SK-N-SH treated with all-trans-retinoic acid at 6 μM for 48 hours (cell line): ENCODE results near the gene CFAP221.

Source experiments
- ATAC-seq: fragments of 200-7000 bp; cut with Tn5 transposase; 3 replicates; pipeline ENCODE4 v1.9.1; 2020; ENCODE audit warnings: mild to moderate bottlenecking, moderate library complexity
- ARNTL ChIP-seq: fragments of 450-650 bp; formaldehyde crosslinking; IDR thresholded peaks from 2 replicates; pipeline ENCODE4 v1.5.0; 2020; ENCODE audit warnings: low read depth, mild to moderate bottlenecking, moderate library complexity, borderline replicate concordance
- BACH2 ChIP-seq: fragments of 250-450 bp; sonication (Bioruptor Pico); IDR thresholded peaks from 2 replicates; pipeline ENCODE4 v1.9.0; 2021; ENCODE audit warnings: mild to moderate bottlenecking, borderline replicate concordance
- CREB5 ChIP-seq: fragments of 250-450 bp; sonication (Bioruptor Pico); IDR thresholded peaks from 2 replicates; pipeline ENCODE4 v1.5.1; 2020; ENCODE audit warnings: low read depth, mild to moderate bottlenecking, moderate library complexity
- CSDC2 ChIP-seq: fragments of 250-450 bp; sonication (Bioruptor Pico); IDR thresholded peaks from 2 replicates; pipeline ENCODE4 v1.5.0; 2020; ENCODE audit warnings: mild to moderate bottlenecking, moderate library complexity
- ESRRG ChIP-seq: fragments of 250-450 bp; sonication (Bioruptor Pico); IDR thresholded peaks from 2 replicates; pipeline ENCODE4 v1.6.1; 2021; ENCODE audit warnings: mild to moderate bottlenecking
- GLIS3 ChIP-seq: fragments of 250-450 bp; sonication (Bioruptor Pico); IDR thresholded peaks from 2 replicates; pipeline ENCODE4 v1.5.0; 2020; ENCODE audit warnings: mild to moderate bottlenecking, moderate library complexity
- ISL1 ChIP-seq: fragments of 250-450 bp; sonication (Bioruptor Pico); IDR thresholded peaks from 2 replicates; pipeline ENCODE4 v2.1.2; 2022; ENCODE audit warnings: mild to moderate bottlenecking, moderate library complexity
- OSR1 ChIP-seq: fragments of 250-450 bp; sonication (Bioruptor Pico); IDR thresholded peaks from 2 replicates; pipeline ENCODE4 v1.8.0; 2022; ENCODE audit warnings: moderate library complexity, mild to moderate bottlenecking, inconsistent platforms
- PATZ1 ChIP-seq: fragments of 250-450 bp; sonication (Bioruptor Pico); IDR thresholded peaks from 2 replicates; pipeline ENCODE4 v1.8.0; 2020; ENCODE audit warnings: mild to moderate bottlenecking, moderate library complexity, borderline replicate concordance
- PPARA ChIP-seq: fragments of 250-450 bp; sonication (Bioruptor Pico); IDR thresholded peaks from 2 replicates; pipeline ENCODE4 v1.5.0; 2020; ENCODE audit warnings: mild to moderate bottlenecking, borderline replicate concordance
- RARB ChIP-seq: fragments of 250-450 bp; sonication (Bioruptor Pico); IDR thresholded peaks from 2 replicates; pipeline ENCODE4 v1.8.0; 2021; ENCODE audit warnings: mild to moderate bottlenecking, moderate library complexity
- SNAI2 ChIP-seq: fragments of 250-450 bp; sonication (Bioruptor Pico); IDR thresholded peaks from 2 replicates; pipeline ENCODE4 v1.5.0; 2020; ENCODE audit warnings: mild to moderate bottlenecking, moderate library complexity
- TCF4 ChIP-seq: fragments of 250-450 bp; sonication (Bioruptor Pico); IDR thresholded peaks from 2 replicates; pipeline ENCODE4 v1.8.0; 2021; ENCODE audit warnings: mild to moderate bottlenecking, moderate library complexity, borderline replicate concordance
- TOX ChIP-seq: fragments of 250-450 bp; sonication (Bioruptor Pico); IDR thresholded peaks from 2 replicates; pipeline ENCODE4 v1.8.0; 2021; ENCODE audit warnings: mild to moderate bottlenecking, moderate library complexity, borderline replicate concordance
- TSHZ2 ChIP-seq: fragments of 250-450 bp; sonication (Bioruptor Pico); IDR thresholded peaks from 2 replicates; pipeline ENCODE4 v1.5.0; 2020; ENCODE audit warnings: mild to moderate bottlenecking, moderate library complexity
- ZC3H10 ChIP-seq: fragments of 250-450 bp; sonication (Bioruptor Pico); IDR thresholded peaks from 2 replicates; pipeline ENCODE4 v1.5.1; 2021; ENCODE audit warnings: mild to moderate bottlenecking, moderate library complexity
- ZFP3 ChIP-seq: fragments of 250-450 bp; sonication (Bioruptor Pico); IDR thresholded peaks from 2 replicates; pipeline ENCODE4 v1.5.0; 2020; ENCODE audit warnings: mild to moderate bottlenecking, moderate library complexity
- ZNF565 ChIP-seq: fragments of 450-650 bp; formaldehyde crosslinking; conservative IDR thresholded peaks from 2 replicates; pipeline ENCODE4 v1.5.0; 2020; ENCODE audit warnings: low read depth, mild to moderate bottlenecking, moderate library complexity
- ZNF70 ChIP-seq: fragments of 450-650 bp; formaldehyde crosslinking; IDR thresholded peaks from 2 replicates; pipeline ENCODE4 v1.5.0; 2020; ENCODE audit warnings: mild to moderate bottlenecking, moderate library complexity
- ZNF8 ChIP-seq: fragments of 450-650 bp; formaldehyde crosslinking; IDR thresholded peaks from 2 replicates; pipeline ENCODE4 v1.5.0; 2020; ENCODE audit warnings: mild to moderate bottlenecking, moderate library complexity
- TF ChIP-seq, protein P1 (sequence below): fragments of 250-450 bp; sonication (Bioruptor Pico); IDR thresholded peaks from 2 replicates; pipeline ENCODE4 v1.5.1; 2021; ENCODE audit warnings: mild to moderate bottlenecking, moderate library complexity
- TF ChIP-seq, protein P2 (sequence below): fragments of 250-450 bp; sonication (Bioruptor Pico); IDR thresholded peaks from 2 replicates; pipeline ENCODE4 v1.8.0; 2021; ENCODE audit warnings: low read depth, mild to moderate bottlenecking, moderate library complexity, borderline replicate concordance

The CFAP221 gene

GRCh38 chr2:119512946-119513345 is 31.3 kb upstream of the CFAP221 start:
- no peak for ATAC-seq
- TF ChIP-seq ZFP3 (CRISPR knock-in tag) (no peak), TSHZ2 (no peak), PATZ1 (no peak), ZNF565 (CRISPR knock-in tag) (no peak), ZNF8 (CRISPR knock-in tag) (no peak), BACH2 (CRISPR knock-in tag) (no peak), SNAI2 (CRISPR knock-in tag) (no peak), GLIS3 (CRISPR knock-in tag) (no peak), TOX (CRISPR knock-in tag) (no peak), CSDC2 (CRISPR knock-in tag) (no peak), TCF4 (CRISPR knock-in tag) (no peak), PPARA (CRISPR knock-in tag) (no peak), ESRRG (CRISPR knock-in tag) (no peak)
- TF ChIP-seq, protein P1, sequence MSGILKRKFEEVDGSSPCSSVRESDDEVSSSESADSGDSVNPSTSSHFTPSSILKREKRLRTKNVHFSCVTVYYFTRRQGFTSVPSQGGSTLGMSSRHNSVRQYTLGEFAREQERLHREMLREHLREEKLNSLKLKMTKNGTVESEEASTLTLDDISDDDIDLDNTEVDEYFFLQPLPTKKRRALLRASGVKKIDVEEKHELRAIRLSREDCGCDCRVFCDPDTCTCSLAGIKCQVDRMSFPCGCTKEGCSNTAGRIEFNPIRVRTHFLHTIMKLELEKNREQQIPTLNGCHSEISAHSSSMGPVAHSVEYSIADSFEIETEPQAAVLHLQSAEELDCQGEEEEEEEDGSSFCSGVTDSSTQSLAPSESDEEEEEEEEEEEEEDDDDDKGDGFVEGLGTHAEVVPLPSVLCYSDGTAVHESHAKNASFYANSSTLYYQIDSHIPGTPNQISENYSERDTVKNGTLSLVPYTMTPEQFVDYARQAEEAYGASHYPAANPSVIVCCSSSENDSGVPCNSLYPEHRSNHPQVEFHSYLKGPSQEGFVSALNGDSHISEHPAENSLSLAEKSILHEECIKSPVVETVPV: no peak

DNA sequence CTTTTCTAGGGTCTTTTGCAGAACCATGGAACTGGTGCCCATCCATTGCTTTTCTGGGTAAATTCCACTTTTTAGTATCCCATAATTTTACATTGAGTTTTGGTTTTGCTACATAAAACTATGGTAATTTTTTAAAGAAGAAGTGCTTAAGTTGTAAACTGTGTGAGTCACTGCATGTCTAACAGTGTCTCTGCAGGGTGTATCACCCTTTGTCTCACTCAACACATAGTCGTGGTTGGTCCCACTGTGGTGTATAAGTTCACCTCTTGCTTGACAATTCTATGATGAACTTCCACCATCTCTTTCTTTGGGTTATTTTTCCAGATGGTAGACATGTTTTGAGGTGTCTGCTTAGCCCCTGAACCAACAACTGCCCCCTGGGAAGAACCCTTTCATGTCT is 30.4 kb upstream of the CFAP221 start:
- no peak for ATAC-seq
- TF ChIP-seq ZNF70 (CRISPR knock-in tag): no peak
- TF ChIP-seq CSDC2 (CRISPR knock-in tag): no peak
- no peak for TF ChIP-seq TCF4 (CRISPR knock-in tag)
- no peak for TF ChIP-seq ZNF8 (CRISPR knock-in tag)
- TF ChIP-seq TSHZ2: no peak
- TF ChIP-seq, protein P1: no peak
- TF ChIP-seq ESRRG (CRISPR knock-in tag): no peak
- no peak for TF ChIP-seq ARNTL (CRISPR knock-in tag)
- TF ChIP-seq OSR1 (CRISPR knock-in tag): no peak
- no peak for TF ChIP-seq CREB5
- no peak for TF ChIP-seq ISL1 (CRISPR knock-in tag)
- no peak for TF ChIP-seq SNAI2 (CRISPR knock-in tag)
- TF ChIP-seq GLIS3 (CRISPR knock-in tag): no peak
- TF ChIP-seq ZC3H10 (CRISPR knock-in tag): no peak
- TF ChIP-seq, protein P2, sequence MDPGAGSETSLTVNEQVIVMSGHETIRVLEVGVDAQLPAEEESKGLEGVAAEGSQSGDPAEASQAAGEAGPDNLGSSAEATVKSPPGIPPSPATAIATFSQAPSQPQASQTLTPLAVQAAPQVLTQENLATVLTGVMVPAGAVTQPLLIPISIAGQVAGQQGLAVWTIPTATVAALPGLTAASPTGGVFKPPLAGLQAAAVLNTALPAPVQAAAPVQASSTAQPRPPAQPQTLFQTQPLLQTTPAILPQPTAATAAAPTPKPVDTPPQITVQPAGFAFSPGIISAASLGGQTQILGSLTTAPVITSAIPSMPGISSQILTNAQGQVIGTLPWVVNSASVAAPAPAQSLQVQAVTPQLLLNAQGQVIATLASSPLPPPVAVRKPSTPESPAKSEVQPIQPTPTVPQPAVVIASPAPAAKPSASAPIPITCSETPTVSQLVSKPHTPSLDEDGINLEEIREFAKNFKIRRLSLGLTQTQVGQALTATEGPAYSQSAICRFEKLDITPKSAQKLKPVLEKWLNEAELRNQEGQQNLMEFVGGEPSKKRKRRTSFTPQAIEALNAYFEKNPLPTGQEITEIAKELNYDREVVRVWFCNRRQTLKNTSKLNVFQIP: no peak
- no peak for TF ChIP-seq RARB (CRISPR knock-in tag)
- TF ChIP-seq PATZ1: no peak
- TF ChIP-seq PPARA (CRISPR knock-in tag): no peak
